Suprapubic skin (tissue), 4 donors: Measurements from ENCODE around the gene BCL2L1. TPM values are rescaled to one million over a fixed set of nuclear protein-coding genes. Genes with fewer than 3 reads are reported as not detected.

Experiments used
- DNase-seq, 2 donors: peaks; one replicate each; pipeline ENCODE4 v3.0.0-alpha.2; 2019; ENCODE audit warnings: low spot score in 2 of 2
- H3K27ac ChIP-seq: fragments of 200-600 bp; sonication (generic); one replicate; pipeline ENCODE4 v1.5.1; 2019
- H3K27me3 ChIP-seq: fragments of 200-600 bp; sonication (generic); one replicate; pipeline ENCODE4 v1.5.1; 2019
- H3K36me3 ChIP-seq: fragments of 200-600 bp; sonication (generic); one replicate; pipeline ENCODE4 v1.5.1; 2019
- H3K4me1 ChIP-seq: fragments of 200-600 bp; sonication (generic); one replicate; pipeline ENCODE4 v1.5.1; 2019
- H3K4me3 ChIP-seq: fragments of 200-600 bp; sonication (generic); one replicate; pipeline ENCODE4 v1.5.1; 2019; ENCODE audit warnings: mild to moderate bottlenecking
- H3K9me3 ChIP-seq: fragments of 200-600 bp; sonication (generic); one replicate; pipeline ENCODE4 v1.5.1; 2019
- CTCF ChIP-seq, 2 donors: fragments of 200-600 bp in 1 of 2; fragments of 450-650 bp in 1 of 2; sonication (generic) in 1 of 2; IDR thresholded peaks; one replicate each; pipeline ENCODE4 v1.5.1; 2016 to 2019; ENCODE audit warnings: antibody characterized with exemption in 2 of 2, mild to moderate bottlenecking in 1 of 2, moderate library complexity in 1 of 2
- EP300 ChIP-seq: sonication (generic); formaldehyde crosslinking; IDR thresholded peaks from one replicate; pipeline ENCODE4 v1.6.1; 2017; ENCODE audit warnings: antibody characterized with exemption
- POLR2A ChIP-seq, 2 donors: fragments of 450-650 bp; IDR thresholded peaks; one replicate each; pipeline ENCODE4 v1.6.1; 2017; ENCODE audit warnings: antibody characterized with exemption in 2 of 2, mild to moderate bottlenecking in 2 of 2, moderate library complexity in 2 of 2
- POLR2AphosphoS5 ChIP-seq, 3 donors: sonication (generic); formaldehyde crosslinking; IDR thresholded peaks; one replicate each; pipeline ENCODE4 v1.6.1; 2017; ENCODE audit warnings: antibody characterized with exemption in 3 of 3
- WGBS: methylation state at CpG from one replicate; pipeline ENCODE4 v1.1.5; 2018; 5-methylcytosine and 5-hydroxymethylcytosine counted together
- total RNA-seq, 4 donors: library from RNA; depleted of rRNA; stranded (reverse); fragments of >200 nt; gene quantifications; one replicate each; pipeline ENCODE4 v1.1.0, GENCODE V29; 2016

BCL2L1 gene
- total RNA-seq, 4 donors from 2014 or later, result 104 to 120 (median 107) TPM

GRCh38 chr20:31710423-31711108 lies 12.1 kb downstream of the BCL2L1 start:
- DNase-seq, result peak in 1 of 2 donors; percentile 70
- H3K36me3 ChIP-seq, result peaks cover 22% of the 10 kb centered on the region
- 55% methylated on average over 5 of the region's 5 CpGs for whole genome bisulfite sequencing
- H3K9me3 ChIP-seq, result no peaks in the 10 kb centered on the region
- no peak overlapping the region for H3K4me3 ChIP-seq
- H3K4me1 ChIP-seq, result peaks cover 83% of the 10 kb centered on the region
- TF ChIP-seq POLR2AphosphoS5 (IDR thresholded peaks at IDR 0.05) (peak in 2 of 3 donors; percentile 17 to 62), CTCF (IDR thresholded peaks at IDR 0.05) (no peak), POLR2A (IDR thresholded peaks at IDR 0.05) (no peak)
- no peaks in the 10 kb centered on the region for H3K27me3 ChIP-seq
- peak overlapping the region; percentile 98 for H3K27ac ChIP-seq

- Histone ChIP-seq H3K36me3 (peaks cover 22% of the 10 kb centered on the region), H3K9me3 (no peaks in the 10 kb centered on the region), H3K4me3 (no peak overlapping the region), H3K27me3 (no peaks in the 10 kb centered on the region), H3K27ac (peak overlapping the region; percentile 98), H3K4me1 (peaks cover 85% of the 10 kb centered on the region)
- WGBS, result 74% methylated on average over 5 of the region's 5 CpGs
- no peak for TF ChIP-seq POLR2A (IDR thresholded peaks at IDR 0.05)
- TF ChIP-seq POLR2AphosphoS5 (IDR thresholded peaks at IDR 0.05), result no peak
- no peak for TF ChIP-seq EP300
- TF ChIP-seq CTCF (IDR thresholded peaks at IDR 0.05), result no peak
- DNase-seq, result no peak
Observed at GRCh38 chr20:31709939-31710338, 12.7 kb downstream of the BCL2L1 start.

- no peak overlapping the region for H3K4me3 ChIP-seq
- WGBS, result 81% methylated on average over 11 of the region's 11 CpGs
- no peaks in the 10 kb centered on the region for H3K27me3 ChIP-seq
- H3K36me3 ChIP-seq, result peaks cover 22% of the 10 kb centered on the region
- H3K9me3 ChIP-seq, result no peaks in the 10 kb centered on the region
- TF ChIP-seq EP300 (no peak), POLR2A (IDR thresholded peaks at IDR 0.05) (no peak), CTCF (IDR thresholded peaks at IDR 0.05) (no peak), POLR2AphosphoS5 (IDR thresholded peaks at IDR 0.05) (no peak)
- H3K4me1 ChIP-seq, result peaks cover 85% of the 10 kb centered on the region
- no peak for DNase-seq
- H3K27ac ChIP-seq, result peak overlapping the region; percentile 98
Observed at GRCh38 chr20:31708736-31709534, 13.7 kb downstream of the BCL2L1 start.

- Histone ChIP-seq H3K27ac (peak overlapping the region; percentile 98), H3K9me3 (no peaks in the 10 kb centered on the region), H3K36me3 (peaks cover 22% of the 10 kb centered on the region), H3K4me3 (no peak overlapping the region), H3K27me3 (no peaks in the 10 kb centered on the region), H3K4me1 (peaks cover 77% of the 10 kb centered on the region)
- peak in 1 of 2 donors; percentile 68 for DNase-seq
- 45% methylated on average over 2 of the region's 2 CpGs for WGBS
- TF ChIP-seq POLR2AphosphoS5 (IDR thresholded peaks at IDR 0.05), result no peak
- TF ChIP-seq EP300, result no peak
- TF ChIP-seq CTCF (IDR thresholded peaks at IDR 0.05), result no peak
- TF ChIP-seq POLR2A (IDR thresholded peaks at IDR 0.05), result no peak
Observed at GRCh38 chr20:31707994-31708735, 14.5 kb downstream of the BCL2L1 start.

- Histone ChIP-seq H3K27me3 (no peaks in the 10 kb centered on the region), H3K9me3 (no peaks in the 10 kb centered on the region), H3K4me3 (no peak overlapping the region), H3K36me3 (peaks cover 22% of the 10 kb centered on the region), H3K27ac (peak overlapping the region; percentile 73), H3K4me1 (peaks cover 72% of the 10 kb centered on the region)
- WGBS, result 92% methylated on average over 5 of the region's 5 CpGs
- DNase-seq, result no peak
- no peak for TF ChIP-seq CTCF (IDR thresholded peaks at IDR 0.05)
- TF ChIP-seq EP300, result no peak
- TF ChIP-seq POLR2AphosphoS5 (IDR thresholded peaks at IDR 0.05), result no peak
- TF ChIP-seq POLR2A (IDR thresholded peaks at IDR 0.05), result no peak
Observed at GRCh38 chr20:31707258-31707615, 15.4 kb downstream of the BCL2L1 start.
